GM19239 (cell line): ENCODE results near the gene TRIB2.

ENCODE experiments used
- DNase-seq: peaks from one replicate; pipeline ENCODE4 v3.0.0; 2011; ENCODE audit warnings: low spot score; ENCODE audit not compliant: insufficient read length
- FAIRE-seq: peaks from 2 replicates; lab custom pipeline; 2011; peaks lifted over from hg19 to GRCh38; lab: Jason Lieb, UNC

Gene TRIB2

DNA sequence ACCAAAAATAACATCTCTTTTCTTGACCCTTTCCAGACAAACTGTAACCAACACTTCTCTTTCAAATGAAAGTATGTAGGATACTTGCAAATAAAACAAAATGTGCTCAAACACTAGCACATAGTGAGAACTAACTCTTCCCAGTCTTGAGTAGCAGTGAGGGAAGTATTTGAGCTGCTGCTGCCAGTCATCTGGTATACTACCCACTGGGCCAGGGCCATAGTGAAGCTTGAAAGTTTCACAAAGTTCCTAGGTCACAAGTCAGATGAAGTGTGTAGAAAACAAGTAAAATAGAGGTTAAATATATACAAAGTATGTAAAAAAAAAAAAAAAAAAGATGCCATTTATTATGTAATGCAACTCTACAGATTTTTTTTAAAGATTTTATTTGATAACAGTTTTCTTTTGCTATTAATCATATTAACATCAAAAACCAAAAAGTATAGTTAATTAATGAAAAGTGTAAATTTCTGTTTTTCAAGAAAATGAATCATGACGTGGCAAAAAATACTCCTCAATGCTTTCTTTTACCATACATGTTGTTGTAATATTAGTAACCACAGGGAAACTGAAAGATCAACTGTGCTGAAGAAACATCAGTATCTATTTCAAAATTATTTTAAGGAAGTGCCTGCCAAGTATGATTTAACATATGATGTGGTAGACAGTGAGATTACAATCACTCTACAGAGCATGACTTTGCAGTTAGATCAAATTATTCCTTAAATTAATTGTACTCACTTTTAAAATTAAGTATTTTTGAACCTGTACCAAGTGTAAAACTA, 21.6 kb upstream of the TRIB2 start:
- DNase-seq, result no peak
- no peak for FAIRE-seq

DNA sequence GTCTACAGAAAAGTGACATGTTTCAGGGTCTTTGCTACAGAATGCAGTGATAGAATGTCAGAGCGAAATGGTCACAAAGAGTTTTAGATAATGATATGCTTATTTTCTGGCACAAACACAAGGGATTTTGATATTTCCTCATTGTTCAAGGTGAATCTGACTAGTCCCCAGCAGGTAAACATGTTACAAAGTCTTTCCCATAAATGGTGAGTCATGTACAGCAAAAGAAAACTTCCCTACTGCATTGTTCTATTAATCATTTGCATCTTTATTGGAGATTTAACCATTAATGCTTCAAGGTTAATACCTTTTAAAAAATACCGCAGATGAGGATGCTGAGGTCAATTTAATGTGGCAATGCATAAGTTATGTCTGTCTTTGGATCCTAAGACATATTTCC, 19.1 kb upstream of the TRIB2 start:
- no peak for FAIRE-seq
- DNase-seq, result no peak

DNA sequence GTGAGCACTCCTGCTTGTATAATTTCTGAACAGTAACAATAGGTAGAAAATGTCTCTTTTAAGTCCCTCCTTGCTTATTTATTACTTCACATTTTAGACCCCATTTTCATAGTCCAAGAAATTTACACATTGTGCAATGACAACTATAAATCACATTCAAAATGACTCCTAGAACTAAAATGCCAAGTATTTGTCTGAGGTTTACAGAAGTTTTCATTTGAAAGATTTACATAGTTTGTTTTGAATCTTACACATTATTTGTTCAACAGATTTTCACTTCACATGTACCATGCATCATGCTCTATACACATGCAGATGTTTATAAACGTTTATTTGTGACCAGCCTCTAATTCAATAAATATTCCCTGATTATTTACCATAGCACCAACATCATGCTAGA, 15.7 kb upstream of the TRIB2 start:
- DNase-seq (no peak), FAIRE-seq (no peak)

DNA sequence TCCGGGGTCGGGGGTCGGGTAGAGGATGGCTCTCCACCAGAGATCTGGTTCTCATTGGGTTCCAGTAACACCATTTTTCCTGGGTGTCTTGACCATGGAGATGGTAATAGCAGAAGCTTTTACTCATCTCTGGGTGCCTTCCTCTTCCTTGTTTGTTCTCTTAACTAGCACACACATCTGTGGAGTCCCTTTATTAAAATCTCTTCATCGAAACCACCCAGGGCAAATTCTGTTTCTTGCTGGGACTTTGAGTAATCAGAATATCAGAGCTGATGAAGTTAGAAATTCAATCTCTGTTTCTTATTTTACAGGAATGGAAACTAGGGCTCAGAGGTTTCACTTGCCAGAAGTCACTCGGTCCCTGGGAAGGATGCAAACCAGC, 15.0 kb upstream of the TRIB2 start:
- FAIRE-seq, result no peak
- DNase-seq, result no peak

DNA sequence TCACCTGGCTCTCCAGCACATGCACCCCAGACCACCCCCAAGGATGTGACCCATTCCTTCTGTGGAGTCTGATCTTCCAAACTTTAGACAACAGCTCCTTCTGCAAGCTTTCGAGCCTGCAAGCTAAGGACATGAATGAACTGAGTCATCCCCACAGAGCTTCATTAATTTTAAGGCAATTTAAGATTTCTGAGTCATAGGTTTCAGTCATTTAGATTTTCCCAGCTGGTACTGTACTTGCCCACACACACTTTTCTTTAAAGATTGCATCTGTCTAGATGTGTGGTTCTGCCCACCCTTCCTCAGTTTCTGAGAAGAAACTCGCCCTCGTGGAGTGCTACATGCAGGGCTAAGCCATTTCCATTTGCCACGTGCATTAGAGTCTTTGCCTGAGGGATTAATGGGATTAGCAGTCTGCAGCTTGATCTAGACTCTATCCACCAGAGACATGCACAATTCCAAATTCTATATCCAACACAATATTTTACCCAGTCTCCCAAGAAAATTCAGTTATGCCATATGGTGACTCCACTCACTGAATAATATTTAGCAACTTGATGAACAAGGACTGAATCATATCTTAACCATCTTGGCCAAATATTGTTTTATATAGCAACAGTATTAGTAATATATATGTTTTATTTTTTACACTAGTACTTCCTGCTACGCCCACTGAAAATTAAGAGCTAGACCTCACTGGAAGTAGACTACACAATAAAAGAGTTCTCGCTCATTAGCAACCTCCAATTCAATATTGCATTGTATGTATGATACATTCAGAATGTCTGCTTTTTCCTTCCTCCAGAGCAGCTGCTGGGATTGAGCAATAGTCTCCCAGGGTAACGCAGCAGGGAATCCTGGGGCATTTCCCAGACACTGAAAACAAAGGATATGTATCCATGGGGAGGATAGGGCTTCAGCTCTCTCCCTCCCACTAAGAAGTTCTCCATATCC, 14.3 kb upstream of the TRIB2 start:
- FAIRE-seq (no peak), DNase-seq (no peak)

DNA sequence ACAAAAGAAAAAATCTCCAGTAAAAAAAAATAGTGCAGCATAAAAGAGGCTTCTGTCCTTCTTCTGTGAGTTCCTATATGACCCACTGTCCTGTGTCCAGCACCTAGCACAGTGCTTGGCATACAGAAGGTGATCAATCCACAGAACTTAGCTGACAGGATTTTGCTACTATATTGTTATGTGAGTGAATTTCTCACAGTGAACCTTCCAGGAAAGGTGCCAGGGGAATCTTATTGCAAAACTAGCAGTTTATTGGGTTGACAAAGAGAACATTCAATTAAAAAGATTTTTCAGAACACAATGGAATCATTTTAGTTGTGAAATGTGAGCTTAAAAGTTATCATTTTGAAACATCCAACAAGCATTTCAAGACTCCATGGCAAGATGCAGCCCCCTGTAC, 12.4 kb upstream of the TRIB2 start:
- no peak for FAIRE-seq
- no peak for DNase-seq

DNA sequence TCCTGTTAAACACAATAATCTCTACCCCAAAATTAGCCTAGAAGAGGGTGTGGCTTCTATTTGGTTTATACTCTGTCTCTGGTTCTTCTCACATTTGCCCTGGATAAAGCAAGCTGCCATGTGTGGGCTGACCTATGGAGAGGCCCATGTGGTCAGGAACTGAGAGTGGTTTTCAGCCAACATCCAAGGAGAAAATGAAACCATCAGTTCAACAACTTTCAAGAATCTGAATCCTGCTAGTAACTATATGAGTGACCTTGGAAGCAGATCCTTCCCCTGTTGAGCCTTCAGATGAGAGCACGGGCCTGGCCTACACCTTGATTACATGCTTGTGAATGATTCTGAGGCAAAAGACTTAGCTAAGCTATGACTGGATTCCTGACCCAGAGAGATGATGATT, 11.5 kb upstream of the TRIB2 start:
- no peak for FAIRE-seq
- no peak for DNase-seq

DNA sequence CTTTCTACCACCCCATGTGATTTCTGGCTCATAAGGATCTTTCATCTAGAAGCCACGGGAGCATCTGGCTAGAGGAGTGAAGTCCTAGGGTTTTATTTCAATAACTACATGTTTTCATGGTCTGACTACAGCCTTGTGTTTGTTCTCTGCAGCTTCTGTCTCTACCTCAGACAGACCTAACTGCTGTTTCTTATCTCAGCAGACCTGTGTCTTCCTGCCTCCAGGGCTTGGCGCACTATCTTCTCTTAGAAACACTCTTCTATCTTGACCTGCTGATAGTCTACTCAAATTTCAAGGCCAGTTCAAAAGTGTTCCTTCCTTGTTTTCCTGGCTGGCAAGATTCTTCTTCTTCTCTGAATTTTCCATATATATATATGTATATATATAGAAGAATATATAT, 11.0 kb upstream of the TRIB2 start:
- DNase-seq (no peak), FAIRE-seq (no peak)

DNA sequence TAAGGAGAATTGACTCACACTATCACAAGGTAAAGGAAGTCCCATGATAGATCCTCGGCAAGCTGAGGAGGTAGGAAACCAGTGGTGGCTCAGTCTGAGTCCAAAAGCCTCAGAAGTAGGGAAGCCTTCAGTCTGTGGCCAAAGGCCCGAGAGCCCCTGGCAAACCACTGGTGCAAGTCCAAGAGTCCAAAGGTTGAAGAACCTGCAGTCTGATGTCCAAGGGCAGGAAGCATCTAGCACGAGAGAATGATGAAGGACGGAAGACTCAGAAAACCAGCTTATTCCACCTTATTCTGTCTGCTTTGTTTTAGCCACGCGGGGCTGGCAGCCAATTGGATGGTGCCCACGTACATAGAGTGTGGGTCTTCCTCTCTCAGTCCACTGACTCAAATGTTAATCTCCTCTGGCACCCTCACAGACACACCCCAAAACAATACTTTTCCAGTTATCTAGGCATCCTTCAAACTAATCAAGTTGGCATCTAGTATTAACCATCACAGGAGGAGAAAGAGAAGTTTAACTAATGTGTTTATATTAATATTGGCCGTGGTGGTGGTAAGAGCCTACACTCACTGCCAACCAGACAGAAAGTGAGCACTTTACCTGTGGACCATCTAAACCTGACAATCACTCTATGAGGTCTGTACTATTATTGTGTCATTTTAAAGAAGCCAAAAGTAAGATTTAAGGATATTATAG, 8.1 kb upstream of the TRIB2 start:
- FAIRE-seq (no peak), DNase-seq (no peak)

DNA sequence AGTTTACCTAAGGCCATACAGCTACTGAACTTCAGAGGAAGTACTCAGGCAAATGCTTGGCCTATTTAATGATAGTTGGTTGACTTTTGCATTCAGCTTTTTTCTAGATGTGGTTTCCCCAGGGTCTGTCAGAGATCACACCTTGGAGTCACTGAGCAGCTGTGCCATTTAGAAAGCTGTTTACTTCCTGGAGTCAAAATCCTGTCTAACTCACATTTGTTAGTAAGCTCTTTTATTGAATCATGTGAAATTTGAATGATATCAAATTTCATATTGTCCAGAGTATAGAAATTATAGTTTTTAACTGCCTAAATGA, 7.6 kb upstream of the TRIB2 start:
- FAIRE-seq (no peak), DNase-seq (no peak)

DNA sequence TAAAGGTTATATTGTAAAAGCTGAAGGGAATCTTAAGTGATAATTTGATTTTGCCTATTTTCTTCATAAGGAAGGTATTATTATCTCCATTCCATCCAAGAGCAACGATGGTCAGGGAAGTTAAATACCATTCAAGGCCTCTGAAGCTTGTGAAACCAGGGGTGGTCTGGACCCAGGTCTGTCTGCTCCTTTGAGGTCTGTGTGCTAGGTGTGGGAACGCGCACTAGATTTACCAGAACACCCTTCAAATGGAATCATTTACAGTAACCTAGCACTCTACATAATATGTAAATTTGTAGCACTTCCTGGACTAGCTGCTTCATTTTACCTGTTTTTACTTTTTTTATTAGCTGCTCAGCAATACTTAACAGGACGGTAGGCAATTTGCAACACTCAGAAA, 6.4 kb upstream of the TRIB2 start:
- no peak for FAIRE-seq

DNA sequence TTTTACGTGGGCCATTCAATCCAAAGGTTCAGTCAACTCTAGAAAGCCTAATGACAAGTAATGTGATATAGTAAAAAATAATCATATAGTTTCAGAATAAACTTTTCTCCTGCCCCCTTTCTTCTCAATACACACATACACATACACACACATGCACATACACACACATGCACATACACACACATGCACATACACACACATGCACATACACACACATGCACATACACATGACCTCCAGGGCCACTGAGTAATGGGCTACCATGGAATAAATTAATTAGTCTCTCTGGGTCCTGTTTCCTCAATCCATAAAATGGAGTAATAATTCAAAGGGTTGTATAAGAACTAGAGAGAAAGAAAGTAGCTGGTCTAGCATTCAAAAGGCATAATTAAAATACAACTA, 5.4 kb upstream of the TRIB2 start:
- no peak for DNase-seq
- FAIRE-seq, result no peak

More for the DNA sequence above, 6.4 kb upstream of the TRIB2 start:
- DNase-seq, result no peak

DNA sequence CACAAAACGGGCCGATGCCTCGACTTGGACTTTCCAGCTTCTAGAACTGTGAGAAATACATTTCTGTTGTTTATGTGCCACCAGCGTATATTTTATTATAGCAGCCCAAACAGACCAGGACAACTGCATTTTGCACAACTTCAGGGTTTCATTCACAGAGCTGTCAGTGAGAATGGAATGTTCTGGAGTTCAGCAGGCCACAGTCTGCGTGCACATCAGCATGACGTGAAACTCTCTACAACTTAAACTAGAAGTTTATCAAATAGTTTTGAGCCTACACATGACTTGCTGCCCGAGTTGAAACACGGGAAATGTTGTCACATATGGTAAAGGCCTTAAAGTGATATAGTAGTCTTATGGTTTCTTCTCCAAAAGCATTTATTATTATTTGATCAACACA, 3.9 kb upstream of the TRIB2 start:
- no peak for DNase-seq
- no peak for FAIRE-seq

DNA sequence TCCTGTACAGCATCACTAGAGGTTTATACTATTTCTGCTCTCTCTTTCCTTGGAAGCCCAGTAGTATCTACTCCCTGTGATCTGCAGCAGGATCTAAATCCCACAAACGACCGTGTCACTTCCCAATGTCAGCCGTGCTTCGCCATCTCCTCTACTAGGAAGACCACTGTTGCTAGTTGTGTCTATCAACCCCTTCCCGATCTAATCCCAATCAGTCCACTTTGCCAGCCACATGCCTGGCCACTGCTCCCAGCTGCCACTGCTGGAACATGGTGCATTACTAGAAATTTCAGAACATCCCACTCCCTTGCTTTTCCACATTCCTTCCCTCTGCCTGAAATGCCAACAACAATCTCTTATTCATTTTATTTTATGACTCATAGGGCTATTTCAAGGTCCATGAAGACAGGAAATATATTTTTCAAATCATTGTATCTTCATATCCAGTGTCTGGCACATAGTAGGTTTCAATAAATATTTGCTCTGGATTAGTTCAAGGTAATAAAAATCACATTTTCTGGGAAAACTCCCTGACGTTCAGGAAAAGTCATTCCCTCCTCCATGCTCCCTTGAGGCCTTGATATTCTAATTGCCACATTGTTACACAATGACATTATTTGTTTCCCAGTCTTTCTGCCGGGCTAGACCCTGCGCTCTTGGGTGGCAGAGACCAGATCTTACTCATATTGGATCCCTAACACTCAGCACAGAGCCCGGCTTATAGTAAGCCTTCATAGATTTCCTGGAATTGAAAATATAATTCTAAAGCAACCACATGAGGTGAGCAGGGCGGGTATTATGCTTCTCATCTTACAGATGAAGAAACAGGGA, 2.1 kb upstream of the TRIB2 start:
- DNase-seq (no peak), FAIRE-seq (no peak)

DNA sequence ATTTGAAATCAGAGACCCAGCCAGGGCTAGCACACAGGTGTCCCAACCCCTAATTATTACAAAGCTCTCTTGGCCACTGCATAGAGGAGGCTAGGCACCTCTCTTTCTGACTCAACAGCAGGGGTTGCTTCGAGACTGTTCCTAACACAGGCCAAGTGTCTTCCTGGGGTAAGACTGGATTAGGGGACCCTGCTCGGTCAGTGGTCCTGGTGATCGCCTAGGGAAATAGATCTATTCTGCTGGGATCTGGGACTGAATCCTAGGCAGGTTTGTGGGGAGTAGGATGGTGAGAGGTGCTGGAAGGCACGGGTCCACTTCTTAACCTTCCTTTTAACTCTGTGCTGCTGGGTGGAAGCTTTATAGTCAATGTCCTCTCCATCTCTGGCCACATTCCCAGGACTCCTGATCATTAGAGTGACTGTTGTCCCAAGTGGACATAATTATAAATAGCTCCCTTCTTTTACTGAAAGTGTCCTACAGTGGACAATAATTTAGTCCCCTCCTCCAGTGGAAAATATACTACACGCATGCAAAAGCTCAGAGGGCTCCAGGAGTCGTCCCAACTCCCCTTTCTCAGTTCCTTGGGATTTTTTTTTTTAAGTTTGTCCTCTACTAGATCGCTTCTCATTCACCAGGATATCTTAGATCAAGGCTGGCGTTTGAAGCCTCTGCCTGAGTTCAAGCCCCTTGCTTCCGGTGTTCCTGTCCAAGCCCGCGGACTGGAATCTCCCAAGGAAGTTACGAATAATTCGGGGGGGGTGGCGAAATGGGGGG, 1.3 kb upstream of the TRIB2 start:
- no peak for FAIRE-seq
- DNase-seq, result no peak

DNA sequence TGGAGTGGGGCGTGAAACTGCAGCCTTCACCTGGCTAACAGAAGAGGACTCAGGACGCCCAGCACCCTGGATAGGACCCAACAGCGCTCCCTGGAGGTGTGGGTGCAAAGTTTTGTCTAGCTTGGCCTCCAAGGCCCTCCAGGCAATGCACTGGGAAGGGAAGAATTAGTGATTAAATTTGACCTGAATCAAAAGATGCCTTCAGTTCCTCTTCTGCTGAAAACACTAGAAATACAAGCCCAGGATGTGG, 779 bp upstream of the TRIB2 start:
- DNase-seq (no peak), FAIRE-seq (no peak)

DNA sequence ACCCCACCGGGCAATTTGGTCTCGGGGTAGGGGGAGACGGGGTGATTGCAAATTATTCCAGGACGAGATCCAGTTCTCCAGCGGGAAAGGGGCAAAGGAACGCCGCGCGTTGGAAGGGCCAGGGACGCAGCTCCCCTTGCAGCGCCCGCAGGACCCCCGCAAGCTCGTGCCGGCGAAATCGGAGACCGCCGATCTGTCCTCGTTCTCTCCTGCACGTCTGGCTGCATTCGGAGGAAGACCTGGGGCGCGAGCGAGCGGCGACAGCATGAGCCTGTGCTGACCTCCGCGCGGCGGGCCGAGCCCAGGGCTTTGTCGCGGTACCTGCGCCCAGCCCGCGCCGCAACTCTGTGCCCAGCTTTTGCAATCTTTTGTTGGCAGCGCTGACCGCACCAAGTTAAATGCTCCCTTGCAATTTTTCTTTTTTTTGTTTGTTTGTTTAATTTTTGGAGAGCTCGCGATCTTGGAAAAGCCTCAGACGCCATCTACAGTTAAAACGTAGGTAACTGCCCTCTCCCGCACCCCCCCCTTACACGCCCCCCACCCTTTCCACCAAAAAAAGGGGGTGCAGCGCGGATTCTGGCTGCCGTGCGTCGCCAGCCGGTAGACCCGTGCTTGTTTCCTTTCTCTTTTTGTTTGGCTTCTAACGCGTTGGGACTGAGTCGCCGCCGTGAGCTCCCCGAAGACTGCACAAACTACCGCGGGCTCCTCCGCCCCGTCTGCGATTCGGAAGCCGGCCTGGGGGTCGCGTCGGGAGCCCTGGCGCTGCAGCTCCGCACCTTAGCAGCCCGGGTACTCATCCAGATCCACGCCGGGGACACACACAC, 667 bp downstream of the TRIB2 start:
- DNase-seq (no peak), FAIRE-seq (no peak)

DNA sequence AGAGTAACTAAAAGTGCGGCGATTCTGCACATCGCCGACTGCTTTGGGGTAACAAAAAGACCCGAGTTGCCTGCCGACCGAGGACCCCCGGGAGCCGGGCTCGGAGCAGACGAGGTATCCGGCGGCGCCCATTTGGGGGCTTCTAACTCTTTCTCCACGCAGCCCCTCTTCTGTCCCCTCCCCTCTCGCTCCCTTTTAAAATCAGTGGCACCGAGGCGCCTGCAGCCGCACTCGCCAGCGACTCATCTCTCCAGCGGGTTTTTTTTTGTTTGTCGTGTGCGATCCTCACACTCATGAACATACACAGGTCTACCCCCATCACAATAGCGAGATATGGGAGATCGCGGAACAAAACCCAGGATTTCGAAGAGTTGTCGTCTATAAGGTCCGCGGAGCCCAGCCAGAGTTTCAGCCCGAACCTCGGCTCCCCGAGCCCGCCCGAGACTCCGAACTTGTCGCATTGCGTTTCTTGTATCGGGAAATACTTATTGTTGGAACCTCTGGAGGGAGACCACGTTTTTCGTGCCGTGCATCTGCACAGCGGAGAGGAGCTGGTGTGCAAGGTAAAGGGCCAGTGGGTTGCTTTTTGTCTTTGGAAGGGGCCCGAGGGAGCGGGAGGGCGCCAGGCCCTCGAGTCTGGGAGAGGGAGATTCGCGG, 1.4 kb downstream of the TRIB2 start:
- DNase-seq, result no peak
- no peak for FAIRE-seq
